Liver (tissue), 9 donors: ENCODE measurements around the gene DDX11. TPM values are rescaled to one million over a fixed set of nuclear protein-coding genes. Genes with fewer than 3 reads are reported as not detected.
"Not testable (repeated sequence)": the region's sequence is repeated elsewhere in the genome, so short reads cannot be mapped to it uniquely, and the experiment has no call there.

Experiments
- DNase-seq: peaks from one replicate; pipeline ENCODE4 v3.0.0-alpha.2; 2017; ENCODE audit warnings: low spot score
- H3K27ac ChIP-seq, 2 donors: one replicate each; pipeline ENCODE4 v1.7.0; 2013; ENCODE audit warnings: inconsistent platforms in 2 of 2, low read length in 2 of 2, control low read depth in 1 of 2, low read depth in 1 of 2, mild to moderate bottlenecking in 1 of 2
- H3K27me3 ChIP-seq, 4 donors: one replicate each; pipeline versions ENCODE4 v1.6.1 to v1.7.0; 2013; ENCODE audit warnings: low read length in 3 of 4, inconsistent platforms in 1 of 4, mild to moderate bottlenecking in 1 of 4, moderate library complexity in 1 of 4; ENCODE audit not compliant: control insufficient read depth in 4 of 4, insufficient read depth in 4 of 4
- H3K36me3 ChIP-seq, 4 donors: one replicate each; pipeline versions ENCODE4 v1.6.1 to v1.7.0; 2013; ENCODE audit warnings: low read length in 3 of 4, mild to moderate bottlenecking in 3 of 4, low read depth in 1 of 4, moderate library complexity in 1 of 4; ENCODE audit not compliant: control insufficient read depth in 4 of 4, insufficient read depth in 3 of 4
- H3K4me1 ChIP-seq, 4 donors: one replicate each; pipeline versions ENCODE4 v1.6.1 to v1.7.0; 2013; ENCODE audit warnings: low read length in 3 of 4, mild to moderate bottlenecking in 3 of 4, moderate library complexity in 1 of 4; ENCODE audit not compliant: control insufficient read depth in 4 of 4, insufficient read depth in 4 of 4
- H3K4me3 ChIP-seq, 3 donors: one replicate each; pipeline versions ENCODE4 v1.6.1 to v1.7.0; 2013; ENCODE audit warnings: low read length in 3 of 3, control low read depth in 1 of 3, low read depth in 1 of 3, mild to moderate bottlenecking in 1 of 3
- H3K9ac ChIP-seq, 2 donors: one replicate each; pipeline ENCODE4 v1.7.0; 2013; ENCODE audit warnings: low read length in 2 of 2, mild to moderate bottlenecking in 2 of 2, moderate library complexity in 2 of 2, control low read depth in 1 of 2, low read depth in 1 of 2
- H3K9me3 ChIP-seq, 4 donors: one replicate each; pipeline versions ENCODE4 v1.6.1 to v1.7.0; 2013; ENCODE audit warnings: low read length in 3 of 4; ENCODE audit not compliant: control insufficient read depth in 4 of 4
- ATF3 ChIP-seq: IDR thresholded peaks from 2 replicates; pipeline ENCODE4 v1.6.1; 2016; ENCODE audit warnings: antibody characterized with exemption
- CTCF ChIP-seq: fragments of 150-350 bp; IDR thresholded peaks from 2 replicates; pipeline ENCODE4 v1.5.1; 2017; ENCODE audit warnings: improper control_type of control experiment, low read depth, low read length; ENCODE audit not compliant: missing input control
- EGR1 ChIP-seq, 2 donors: IDR thresholded peaks; 2 replicates each; pipeline ENCODE4 v1.6.1; 2016 to 2018; ENCODE audit warnings: antibody characterized with exemption in 2 of 2, low read depth in 2 of 2
- FOXA1 ChIP-seq: IDR thresholded peaks from 2 replicates; pipeline ENCODE4 v1.6.1; 2016; ENCODE audit warnings: antibody characterized with exemption
- FOXA2 ChIP-seq: IDR thresholded peaks from 2 replicates; pipeline ENCODE4 v1.6.1; 2016; ENCODE audit warnings: antibody characterized with exemption
- GABPA ChIP-seq, 2 donors: IDR thresholded peaks in 1 of 2; conservative IDR thresholded peaks in 1 of 2; 2 replicates each; pipeline ENCODE4 v1.6.1; 2016; ENCODE audit warnings: antibody characterized with exemption in 2 of 2, mild to moderate bottlenecking in 1 of 2, moderate library complexity in 1 of 2
- HNF4A ChIP-seq, 2 donors: conservative IDR thresholded peaks; 2 replicates each; pipeline ENCODE4 v1.6.1; 2016; ENCODE audit warnings: antibody characterized with exemption in 2 of 2, mild to moderate bottlenecking in 2 of 2
- HNF4G ChIP-seq: IDR thresholded peaks from 2 replicates; pipeline ENCODE4 v1.6.1; 2016; ENCODE audit warnings: antibody characterized with exemption
- JUND ChIP-seq, 2 donors: IDR thresholded peaks; 2 replicates each; pipeline ENCODE4 v1.6.1; 2016; ENCODE audit warnings: antibody characterized with exemption in 2 of 2
- REST ChIP-seq: IDR thresholded peaks from 2 replicates; pipeline ENCODE4 v1.6.1; 2016; ENCODE audit warnings: antibody characterized with exemption, mild to moderate bottlenecking
- RXRA ChIP-seq, 2 donors: IDR thresholded peaks; 2 replicates each; pipeline ENCODE4 v1.6.1; 2017 to 2018; ENCODE audit warnings: antibody characterized with exemption in 2 of 2, mild to moderate bottlenecking in 1 of 2
- SP1 ChIP-seq: IDR thresholded peaks from 2 replicates; pipeline ENCODE4 v1.6.1; 2018; ENCODE audit warnings: antibody characterized with exemption, mild to moderate bottlenecking
- YY1 ChIP-seq: IDR thresholded peaks from 2 replicates; pipeline ENCODE4 v1.6.1; 2016; ENCODE audit warnings: antibody characterized with exemption, mild to moderate bottlenecking
- ZBTB33 ChIP-seq: IDR thresholded peaks from 2 replicates; pipeline ENCODE4 v1.6.1; 2016; ENCODE audit warnings: antibody characterized with exemption
- WGBS: extraction: QIAGEN DNeasy Blood & Tissue Kit; methylation state at CpG from one replicate; pipeline ENCODE4 v1.1.7; 2013; 5-methylcytosine and 5-hydroxymethylcytosine counted together
- polyA plus RNA-seq, 2 donors: library from polyadenylated mRNA; stranded (reverse) in 1 of 2; unstranded in 1 of 2; fragments of 200-250 nt in 1 of 2; fragments of >200 nt in 1 of 2; fragmentation: Nextera tagmentation in 1 of 2; extraction: Ambion mirVana in 1 of 2; gene quantifications; one replicate each; pipeline versions ENCODE4 v1.2.1 to v1.2.3, GENCODE V29; 2013 to 2015
- total RNA-seq, 2 donors: library from RNA; depleted of rRNA; stranded (reverse); fragments of >200 nt; gene quantifications; one replicate each; pipeline ENCODE4 v1.2.3, GENCODE V29; 2014
- donor health status: healthy.
- donor health status: healthy.
- donor health status: healthy.
- donor health status: healthy.
- donor health status: healthy.

Gene DDX11
- total and polyA plus RNA-seq, 4 donors = 4.4 to 20.9 (median 9.3) TPM

GRCh38 chr12:31103561-31103975, 29.9 kb downstream of the DDX11 start:
- H3K27ac ChIP-seq, H3K9me3 ChIP-seq, H3K4me3 ChIP-seq, H3K4me1 ChIP-seq, H3K36me3 ChIP-seq, H3K9ac ChIP-seq, H3K27me3 ChIP-seq: not testable (repeated sequence)
- peak; percentile 61 for DNase-seq
- WGBS = 37% methylated on average over 16 of the region's 16 CpGs
- TF ChIP-seq YY1 (peak; percentile 61), HNF4A (conservative IDR thresholded peaks at IDR 0.05) (peak in 1 of 2 donors; percentile 60), RXRA (IDR thresholded peaks at IDR 0.05) (peak; percentile 16 to 51), SP1 (peak; percentile 30)

GRCh38 chr12:31104220-31104619, 30.6 kb downstream of the DDX11 start:
- H3K9me3 ChIP-seq, DNase-seq, H3K27ac ChIP-seq, H3K9ac ChIP-seq, H3K4me3 ChIP-seq, H3K36me3 ChIP-seq, H3K27me3 ChIP-seq, H3K4me1 ChIP-seq: not testable (repeated sequence)
- 62% methylated on average over 4 of the region's 4 CpGs for WGBS

GRCh38 chr12:31104773-31105172, 31.1 kb downstream of the DDX11 start:
- not testable (repeated sequence) for H3K9me3 ChIP-seq, H3K27ac ChIP-seq, DNase-seq, H3K27me3 ChIP-seq, H3K9ac ChIP-seq, H3K4me3 ChIP-seq, H3K36me3 ChIP-seq, H3K4me1 ChIP-seq
- 93% methylated on average over 14 of the region's 14 CpGs for WGBS

GRCh38 chr12:31105668-31106067, 32.0 kb downstream of the DDX11 start:
- H3K36me3 ChIP-seq = peaks cover 0 to 4% (median 0%) of the 10 kb centered on the region in 4 donors
- WGBS = 89% methylated on average over 8 of the region's 8 CpGs
- no peaks in the 10 kb centered on the region for H3K9me3 ChIP-seq
- no peak overlapping the region for H3K27ac ChIP-seq
- DNase-seq = no peak
- H3K4me3 ChIP-seq = no peak overlapping the region
- H3K9ac ChIP-seq = no peak overlapping the region
- peaks cover 0 to 4% (median 2%) of the 10 kb centered on the region in 4 donors for H3K4me1 ChIP-seq
- TF ChIP-seq CTCF = no peak
- no peak for TF ChIP-seq REST
- no peak for TF ChIP-seq JUND (IDR thresholded peaks at IDR 0.05)
- no peak for TF ChIP-seq EGR1 (IDR thresholded peaks at IDR 0.05; ENCODE audit: low read depth in 2 of 2)
- TF ChIP-seq HNF4G = no peak
- no peak for TF ChIP-seq YY1
- TF ChIP-seq HNF4A (conservative IDR thresholded peaks at IDR 0.05) = no peak
- no peak for TF ChIP-seq ZBTB33
- TF ChIP-seq FOXA1 = no peak
- no peak for TF ChIP-seq FOXA2
- TF ChIP-seq GABPA (IDR thresholded peaks at IDR 0.05 in 1 of 2, conservative IDR thresholded peaks at IDR 0.05 in 1 of 2) = no peak
- no peak for TF ChIP-seq SP1
- TF ChIP-seq ATF3 = no peak
- no peaks in the 10 kb centered on the region for H3K27me3 ChIP-seq
